Putamen (tissue), 1 donor: ENCODE data around the gene ERVK3-1.
A peak's percentile ranks its signal among the peaks of the same experiment; 100 is the strongest.
"Not testable (repeated sequence)": the region's sequence is repeated elsewhere in the genome, so short reads cannot be mapped to it uniquely, and the experiment has no call there.

ENCODE experiments used
- DNase-seq: peaks from one replicate; pipeline ENCODE4 v3.0.0-alpha.2; 2016; ENCODE audit warnings: low spot score

The ERVK3-1 gene

DNA sequence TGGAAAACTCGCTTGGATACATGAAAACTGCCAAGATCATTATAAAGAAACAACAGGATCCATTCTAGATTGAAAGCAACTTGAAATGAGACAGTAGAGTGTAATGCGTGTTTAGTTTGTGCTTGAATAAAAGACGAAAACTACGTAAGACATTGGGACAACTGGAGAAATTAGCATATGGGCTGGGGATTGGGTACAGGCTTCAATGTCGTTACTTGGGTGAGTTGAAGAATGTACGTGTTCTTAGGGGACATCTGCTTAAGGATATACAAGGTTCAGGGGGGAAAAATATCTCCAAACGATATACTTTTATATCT, 471 bp upstream of the ERVK3-1 start:
- DNase-seq = no peak

DNA sequence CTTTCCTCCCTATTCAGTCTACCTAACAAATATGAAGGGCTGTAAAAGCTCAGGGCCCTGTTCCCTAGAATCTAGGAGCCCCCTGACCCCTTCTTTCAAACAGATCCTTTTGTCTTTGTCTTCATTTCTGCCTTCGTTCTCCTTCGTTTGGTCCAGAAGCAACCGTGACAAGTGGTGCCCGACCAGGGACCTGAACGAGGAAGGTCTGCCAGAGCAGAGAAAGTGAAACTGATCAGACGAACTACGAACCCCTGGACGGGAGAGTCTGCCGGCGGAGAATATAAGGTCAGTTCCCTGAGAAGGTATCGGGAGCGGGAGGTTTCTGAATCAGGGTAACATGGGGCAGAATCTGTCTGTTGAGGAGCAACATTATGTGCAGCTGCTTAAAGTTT, 751 bp downstream of the ERVK3-1 start:
- DNase-seq = no peak

DNA sequence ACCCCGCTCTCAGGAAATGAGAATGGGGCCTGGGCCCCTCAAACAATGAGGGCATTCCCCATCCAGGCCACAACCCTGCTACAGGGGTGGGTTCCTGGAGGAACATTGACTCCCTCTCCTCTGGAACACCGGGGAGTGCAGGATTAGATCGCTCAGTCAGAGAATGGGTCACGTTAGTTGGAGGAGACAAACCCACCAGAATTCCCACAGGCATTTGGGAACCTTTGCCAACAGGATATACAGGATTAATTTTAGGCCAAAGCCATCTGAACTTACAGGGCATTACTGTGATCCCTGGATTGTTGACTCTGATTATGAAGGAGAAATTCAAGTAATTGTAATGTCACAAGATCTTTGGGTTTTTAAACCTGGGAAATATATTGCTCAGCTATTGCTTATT, 2.6 kb downstream of the ERVK3-1 start:
- no peak for DNase-seq

DNA sequence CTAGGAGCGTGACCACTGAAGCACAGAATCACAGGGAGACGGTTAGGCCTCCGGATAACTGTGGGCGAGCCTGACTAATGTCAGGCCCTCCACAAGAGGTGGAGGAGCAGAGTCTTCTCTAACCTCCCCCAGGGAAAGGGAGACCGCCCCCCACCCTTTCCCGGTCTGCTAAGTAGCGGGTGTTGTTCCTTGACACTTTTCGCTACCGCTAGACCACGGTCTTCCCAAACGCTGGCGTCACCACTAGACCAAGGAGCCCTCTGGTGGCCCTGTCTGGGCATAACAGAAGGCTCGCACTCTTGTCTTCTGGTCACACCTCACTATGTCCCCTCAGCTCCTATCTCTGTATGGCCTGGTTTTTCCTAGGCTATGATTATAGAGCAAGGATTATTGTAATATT, 5.5 kb downstream of the ERVK3-1 start:
- DNase-seq = not testable (repeated sequence)

DNA sequence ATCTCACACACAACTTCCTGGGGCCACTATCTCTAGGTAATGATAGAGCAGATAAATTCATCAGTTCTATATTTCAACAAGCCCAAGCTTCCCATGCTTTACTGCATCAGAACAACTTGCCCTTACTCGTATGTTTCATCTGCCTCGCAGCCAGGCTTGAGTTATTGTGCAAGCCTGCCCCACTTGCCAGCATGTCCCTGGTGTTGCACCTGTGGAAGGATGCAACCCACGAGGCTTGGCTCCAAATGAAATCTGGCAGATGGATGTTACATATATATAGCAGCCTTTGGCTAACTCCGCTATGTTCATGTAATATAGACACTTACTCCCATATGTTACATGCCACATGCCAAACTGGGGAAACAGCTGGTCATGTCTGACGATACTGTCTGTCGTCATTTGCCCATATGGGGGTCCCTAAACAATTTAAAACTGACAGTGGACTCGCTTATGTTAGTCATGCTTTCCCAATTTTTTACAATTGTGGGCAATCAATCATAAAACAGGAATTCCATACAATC, 6.2 kb downstream of the ERVK3-1 start:
- DNase-seq = no peak

DNA sequence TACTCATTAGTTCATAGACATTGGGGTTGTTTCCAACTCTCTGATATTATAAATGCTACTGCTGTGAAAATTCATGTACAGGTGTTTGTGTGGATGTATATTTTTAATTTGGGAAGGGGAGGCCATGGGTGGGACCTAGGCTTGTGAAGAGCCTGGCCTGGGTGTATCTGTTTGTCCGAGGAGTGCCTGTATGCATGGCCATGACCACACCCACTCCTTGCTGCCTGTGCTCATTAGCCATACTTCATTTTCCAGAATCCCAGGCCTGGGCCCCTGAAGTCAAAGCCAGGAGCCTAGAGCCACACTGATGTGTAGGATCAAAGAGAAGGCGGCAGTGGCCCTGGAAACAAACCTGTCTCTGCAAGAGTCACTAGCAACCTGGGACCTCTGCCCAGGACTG, 10.4 kb downstream of the ERVK3-1 start:
- DNase-seq = no peak

DNA sequence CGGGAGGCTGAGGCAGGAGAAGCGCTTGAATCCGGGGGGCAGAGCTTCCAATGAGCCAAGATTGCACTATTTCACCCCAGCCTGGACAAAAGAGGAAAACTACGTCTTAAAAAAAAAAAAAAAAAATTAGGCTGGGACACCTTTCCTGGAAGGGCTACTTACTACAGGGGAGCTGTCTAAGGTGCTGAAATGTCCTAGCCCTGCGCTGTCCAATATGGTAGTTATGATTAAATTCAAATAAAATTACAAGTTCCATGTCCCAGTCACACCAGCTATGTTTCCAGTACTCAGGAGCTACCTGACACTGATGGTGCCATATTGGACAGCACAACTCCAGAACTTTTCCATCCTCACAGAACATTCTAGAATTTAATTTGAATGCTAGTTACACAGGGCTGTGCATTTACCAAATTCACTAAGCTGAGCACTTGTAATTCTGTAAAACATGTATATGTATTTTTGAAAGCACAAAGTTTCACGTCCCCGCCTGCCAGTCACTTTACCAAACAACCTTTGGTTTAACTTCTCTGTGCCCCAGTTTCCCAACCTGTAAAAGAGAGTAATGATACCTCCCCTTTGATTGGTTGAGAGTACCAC, 12.4 kb downstream of the ERVK3-1 start:
- no peak for DNase-seq

DNA sequence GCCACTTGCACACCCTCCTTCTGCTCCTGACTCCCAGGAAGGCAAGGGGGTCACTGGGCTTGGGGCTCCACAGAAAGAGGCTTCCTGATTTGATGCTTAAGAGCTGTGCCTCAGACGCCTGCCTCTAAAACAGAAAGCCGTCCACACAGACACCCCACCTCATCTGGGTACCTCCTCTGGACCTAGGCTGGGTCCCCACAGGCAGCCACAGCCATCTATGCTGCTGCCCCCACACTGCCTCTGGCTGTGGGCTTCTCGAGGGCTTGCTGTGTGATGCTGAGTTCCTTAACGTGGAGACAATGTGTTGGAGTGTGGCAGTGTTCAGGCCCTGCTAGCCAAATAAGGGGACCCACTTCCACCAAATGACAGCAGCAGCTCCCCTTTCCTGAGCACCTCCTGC, 13.1 kb downstream of the ERVK3-1 start:
- no peak for DNase-seq

DNA sequence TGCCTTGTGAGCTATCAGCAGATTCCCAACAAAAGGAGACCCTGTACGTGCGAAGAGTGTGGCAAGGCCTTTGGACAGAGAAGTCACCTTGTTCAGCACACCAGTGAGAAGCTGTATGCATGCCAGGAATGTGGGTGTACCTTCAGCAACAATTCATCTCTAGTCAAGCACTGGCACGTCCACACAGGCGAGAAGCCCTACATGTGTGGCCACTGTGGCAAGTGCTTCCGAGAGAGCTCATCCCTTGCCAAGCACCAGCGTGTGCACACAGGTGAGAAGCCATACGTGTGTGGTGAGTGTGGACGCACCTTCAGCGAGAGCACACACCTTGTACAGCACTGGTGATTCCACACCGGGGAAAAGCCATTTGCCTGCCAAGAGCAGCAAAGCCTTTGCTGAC, 14.1 kb downstream of the ERVK3-1 start:
- no peak for DNase-seq

DNA sequence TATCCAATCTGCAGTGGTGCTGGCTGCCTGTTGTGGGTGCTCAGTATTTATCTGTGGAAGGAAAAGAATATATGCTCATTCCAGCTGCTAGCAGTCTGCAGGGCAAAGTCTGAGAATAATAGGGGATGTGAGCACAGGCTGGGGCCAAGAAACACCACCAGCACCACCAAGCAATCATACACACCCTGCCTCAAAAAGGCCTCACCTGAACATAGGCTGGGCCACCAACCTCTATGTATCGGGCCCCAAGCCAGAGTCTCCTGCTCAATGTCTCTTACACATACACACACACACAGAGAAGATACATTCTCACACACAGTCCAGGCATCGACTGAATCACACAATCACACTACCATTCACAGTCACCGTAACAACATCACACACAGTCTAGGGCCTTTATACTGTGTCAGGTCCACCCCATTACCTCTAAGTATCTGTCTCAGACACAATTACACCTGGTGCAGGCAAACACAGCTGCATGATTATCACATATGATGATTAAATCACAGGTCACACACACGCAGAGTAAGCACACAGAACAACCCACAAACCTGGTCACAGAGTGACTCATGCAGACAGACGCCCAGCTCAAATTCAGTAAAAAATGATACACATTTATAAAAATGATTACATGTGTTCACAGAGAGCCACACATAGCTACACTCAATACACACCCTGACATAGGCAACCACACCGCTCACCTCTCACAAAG, 20.3 kb downstream of the ERVK3-1 start:
- DNase-seq = no peak

DNA sequence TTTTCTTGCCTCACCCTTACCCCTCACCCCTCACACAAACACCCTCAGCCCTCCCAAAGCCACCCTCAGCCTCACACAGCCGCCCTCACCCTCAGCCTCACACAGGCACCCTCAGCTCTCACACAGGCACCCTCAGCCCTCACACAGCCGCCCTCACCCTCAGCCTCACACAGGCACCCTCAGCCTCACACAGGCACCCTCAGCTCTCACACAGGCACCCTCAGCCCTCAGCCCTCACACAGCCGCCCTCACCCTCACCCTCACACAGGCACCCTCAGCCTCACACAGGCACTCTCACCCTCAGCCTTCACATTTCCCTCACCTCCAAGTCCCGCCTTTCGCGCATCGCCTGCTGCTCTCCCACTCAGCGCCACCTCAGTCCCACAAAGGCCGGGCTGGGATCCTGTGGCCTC, 21.3 kb downstream of the ERVK3-1 start:
- DNase-seq = no peak

DNA sequence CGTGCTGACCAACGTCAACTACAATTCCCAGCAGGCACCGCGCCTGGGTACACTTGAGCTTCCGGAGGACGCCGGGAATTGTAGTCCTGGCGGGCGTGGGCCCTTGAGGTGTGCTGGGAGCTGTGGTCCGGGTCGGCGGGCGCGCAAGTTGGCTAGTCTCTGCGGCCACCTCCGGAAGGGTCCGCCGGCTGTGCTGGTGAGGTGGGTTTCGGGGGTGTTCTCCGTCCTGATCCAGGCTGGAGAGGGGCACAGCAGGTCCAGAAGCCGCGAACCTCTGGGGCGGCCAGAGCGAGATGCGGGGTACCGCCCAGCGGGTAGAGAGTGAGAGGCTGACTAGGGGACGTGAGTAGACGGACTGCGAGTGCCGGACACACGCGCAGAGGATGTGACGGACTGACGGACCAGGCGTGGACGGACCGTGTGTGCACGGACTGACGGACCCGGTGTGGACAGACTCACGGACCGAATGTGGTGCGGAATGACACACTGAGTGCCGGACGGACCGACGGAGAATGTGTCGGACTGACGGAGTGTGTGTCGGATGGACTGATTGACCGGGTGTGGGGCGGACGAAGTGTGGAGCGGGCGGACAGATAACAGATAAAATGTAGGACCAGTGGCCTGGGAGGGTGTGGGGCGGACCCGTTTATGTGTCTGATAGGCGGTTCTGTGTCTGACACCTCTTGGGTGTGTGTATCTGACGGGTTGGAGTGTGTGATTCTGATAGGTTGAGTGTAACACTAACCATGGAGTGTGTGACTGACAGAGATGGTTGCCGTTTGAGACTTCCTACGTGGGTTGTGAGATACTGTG, 21.9 kb downstream of the ERVK3-1 start, which contains the start of gene ZSCAN22:
ZSCAN22 (plus strand) TSS at position 81 of the 813 bp plus-strand sequence. CDS start 7,809 bp downstream, outside the sequence.
- DNase-seq = peak; percentile 98

DNA sequence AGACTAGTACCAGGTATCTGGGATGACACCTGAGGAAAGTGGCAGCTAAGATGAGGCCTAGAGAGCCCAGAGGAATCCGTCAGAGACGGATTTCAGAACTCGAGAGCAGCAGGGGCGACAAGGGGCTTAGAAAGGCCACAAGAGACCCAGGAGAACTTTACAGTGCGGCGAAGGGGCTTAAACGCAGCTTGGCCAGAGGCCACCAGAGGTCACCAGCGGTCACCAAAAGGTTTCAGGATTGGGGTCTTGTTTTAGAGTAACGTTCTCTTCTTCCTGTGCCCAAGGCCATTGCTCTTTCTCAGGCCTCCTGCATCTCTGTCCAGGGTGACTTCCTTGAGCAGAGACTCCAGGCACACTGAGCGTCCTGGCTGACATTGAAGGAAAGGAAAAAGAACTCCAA, 23.8 kb downstream of the ERVK3-1 start:
- no peak for DNase-seq

DNA sequence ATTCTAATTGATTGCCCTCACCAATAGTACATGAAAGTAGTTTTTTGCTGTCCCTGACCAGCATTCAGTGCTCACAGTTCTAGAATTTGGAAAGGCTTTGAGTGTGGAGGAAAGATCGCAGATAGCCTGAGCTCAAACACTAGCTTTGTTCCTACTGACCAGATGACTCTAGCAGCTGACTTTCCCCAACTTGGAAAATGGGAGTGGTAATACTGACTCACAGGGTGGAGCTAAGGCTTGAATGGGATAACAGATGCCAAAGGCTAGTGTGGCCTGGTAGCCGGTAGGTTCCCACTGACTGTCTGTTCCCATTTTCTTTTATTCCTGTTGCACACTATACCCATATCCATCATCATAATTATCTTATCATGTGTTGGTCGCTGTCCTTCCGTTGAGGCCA, 25.3 kb downstream of the ERVK3-1 start:
- DNase-seq = peak; percentile 89

DNA sequence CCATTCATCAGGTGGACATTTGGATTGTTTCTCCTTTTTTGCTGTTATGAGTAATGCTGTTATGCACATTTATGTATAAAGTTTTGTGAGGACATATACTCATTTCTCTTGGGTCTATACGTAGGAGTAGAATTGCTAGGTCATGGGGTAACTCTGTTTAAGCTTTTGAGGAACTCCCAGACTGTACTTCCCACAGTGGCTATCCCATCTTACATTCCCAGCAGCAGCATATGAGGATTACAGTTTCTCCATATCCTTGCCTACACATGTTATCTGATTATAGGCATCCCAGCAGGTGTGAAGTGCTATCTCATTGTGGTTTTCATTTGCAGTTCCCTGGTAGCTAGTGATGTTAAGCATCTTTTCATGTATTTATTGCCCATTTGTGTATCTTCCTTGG, 27.5 kb downstream of the ERVK3-1 start:
- no peak for DNase-seq

DNA sequence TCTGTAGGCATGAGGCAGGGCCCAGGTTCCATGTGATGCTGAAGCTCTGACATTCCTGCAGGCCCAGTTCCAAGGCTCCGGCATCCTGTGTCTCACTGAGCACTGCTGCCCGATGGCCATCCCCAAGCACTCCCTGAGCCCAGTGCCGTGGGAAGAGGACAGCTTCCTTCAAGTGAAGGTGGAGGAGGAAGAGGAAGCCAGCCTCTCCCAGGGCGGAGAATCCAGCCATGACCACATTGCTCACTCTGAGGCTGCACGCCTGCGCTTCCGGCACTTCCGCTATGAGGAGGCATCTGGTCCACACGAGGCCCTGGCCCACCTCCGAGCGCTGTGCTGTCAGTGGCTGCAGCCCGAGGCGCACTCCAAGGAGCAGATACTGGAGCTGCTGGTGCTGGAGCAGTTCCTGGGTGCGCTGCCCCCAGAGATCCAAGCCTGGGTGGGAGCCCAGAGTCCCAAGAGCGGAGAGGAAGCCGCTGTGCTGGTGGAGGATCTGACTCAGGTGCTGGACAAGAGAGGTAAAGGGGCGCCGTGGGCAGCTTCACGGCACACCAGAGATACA, 29.6 kb downstream of the ERVK3-1 start:
- DNase-seq = no peak

DNA sequence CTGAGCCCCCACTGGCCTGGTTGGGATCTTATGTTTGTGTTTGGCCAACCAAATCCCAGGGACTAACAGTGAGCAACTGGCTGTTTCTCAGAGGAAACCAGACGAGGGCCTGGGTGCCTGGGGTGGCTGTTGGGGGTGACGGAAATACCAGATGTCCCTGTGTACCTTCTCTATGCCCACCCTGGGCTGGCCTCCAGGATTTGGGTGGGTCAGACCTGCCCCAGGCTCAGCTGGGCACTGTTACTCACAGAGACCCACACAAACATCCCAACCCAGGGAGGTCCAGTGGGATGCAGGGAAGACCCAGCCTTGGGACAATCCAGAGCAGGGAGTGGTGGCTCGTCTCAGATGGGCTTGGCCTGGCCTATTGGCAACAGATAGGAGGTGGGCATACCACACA, 30.5 kb downstream of the ERVK3-1 start:
- no peak for DNase-seq

DNA sequence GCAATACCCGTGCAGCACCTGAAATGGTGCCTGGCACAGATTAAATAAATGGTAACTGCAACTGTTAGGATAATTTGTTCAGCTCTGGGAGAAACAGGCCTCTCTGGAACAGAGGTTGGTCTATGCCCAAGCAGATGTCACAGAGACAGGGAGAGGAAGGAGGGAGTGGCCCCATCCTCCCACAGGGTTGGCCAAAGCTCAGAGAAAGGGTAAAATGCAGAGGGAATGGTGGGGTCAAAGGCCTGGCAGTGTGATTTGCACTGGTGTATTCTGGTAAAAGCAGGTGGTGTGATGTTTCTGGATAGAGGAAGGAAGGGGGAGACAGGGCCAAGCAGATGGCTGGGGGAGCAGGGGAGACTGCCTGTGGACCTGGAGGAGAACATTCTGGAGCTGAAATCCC, 31.0 kb downstream of the ERVK3-1 start:
- no peak for DNase-seq

DNA sequence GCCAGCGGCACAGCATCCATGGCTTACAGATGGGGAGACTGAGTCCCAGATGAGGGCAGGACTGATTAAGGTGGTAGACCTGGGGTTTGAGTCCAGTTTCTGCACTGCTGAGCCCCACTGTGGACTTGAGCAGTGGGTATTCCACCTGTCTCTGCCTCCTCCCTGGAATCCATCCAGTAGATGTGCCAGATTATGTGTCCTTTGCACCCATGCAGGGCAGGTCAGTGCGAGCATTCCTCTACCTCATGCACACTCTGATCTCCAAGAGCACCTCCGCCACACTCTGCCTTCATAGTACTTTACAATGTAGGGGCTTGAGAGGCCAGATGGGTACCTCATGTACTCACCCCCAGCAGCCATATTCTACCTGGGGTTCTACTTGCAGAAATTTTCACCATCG, 31.6 kb downstream of the ERVK3-1 start:
- no peak for DNase-seq

DNA sequence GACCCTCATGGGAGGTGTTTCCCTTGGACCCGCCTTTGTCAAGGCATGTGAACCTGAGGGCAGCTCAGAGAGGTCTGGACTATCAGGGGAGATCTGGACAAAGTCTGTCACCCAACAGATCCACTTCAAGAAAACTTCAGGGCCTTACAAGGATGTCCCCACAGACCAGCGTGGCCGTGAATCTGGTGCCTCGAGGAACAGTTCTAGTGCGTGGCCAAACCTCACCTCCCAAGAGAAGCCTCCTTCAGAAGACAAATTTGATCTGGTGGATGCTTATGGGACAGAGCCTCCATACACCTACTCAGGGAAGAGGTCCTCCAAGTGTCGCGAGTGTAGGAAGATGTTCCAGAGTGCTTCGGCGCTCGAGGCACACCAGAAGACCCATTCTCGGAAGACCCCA, 33.2 kb downstream of the ERVK3-1 start:
- no peak for DNase-seq

DNA sequence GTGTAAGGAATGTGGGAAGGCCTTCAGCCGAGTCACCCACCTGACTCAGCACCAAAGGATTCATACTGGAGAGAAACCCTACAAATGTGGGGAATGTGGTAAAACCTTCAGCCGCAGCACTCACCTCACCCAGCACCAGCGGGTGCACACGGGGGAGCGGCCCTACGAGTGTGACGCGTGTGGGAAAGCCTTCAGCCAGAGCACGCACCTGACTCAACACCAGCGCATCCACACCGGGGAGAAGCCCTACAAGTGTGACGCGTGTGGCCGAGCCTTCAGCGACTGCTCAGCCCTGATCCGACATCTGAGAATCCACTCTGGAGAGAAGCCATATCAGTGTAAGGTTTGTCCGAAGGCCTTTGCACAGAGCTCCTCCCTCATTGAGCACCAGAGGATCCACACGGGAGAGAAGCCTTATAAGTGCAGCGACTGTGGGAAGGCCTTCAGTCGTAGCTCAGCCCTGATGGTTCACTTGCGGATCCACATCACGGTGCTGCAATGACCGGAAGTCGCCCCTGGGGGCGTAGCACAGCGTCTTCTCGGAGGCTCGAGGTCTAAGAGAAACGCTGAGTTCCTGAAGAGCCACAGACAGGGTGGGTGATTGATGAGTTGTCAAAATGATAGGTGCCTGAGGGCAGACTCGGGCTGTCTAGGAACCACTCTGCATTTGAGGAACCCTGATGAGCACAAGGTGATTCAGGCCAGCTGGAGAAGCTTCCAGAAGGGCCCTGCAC, 33.8 kb downstream of the ERVK3-1 start:
- DNase-seq = no peak

DNA sequence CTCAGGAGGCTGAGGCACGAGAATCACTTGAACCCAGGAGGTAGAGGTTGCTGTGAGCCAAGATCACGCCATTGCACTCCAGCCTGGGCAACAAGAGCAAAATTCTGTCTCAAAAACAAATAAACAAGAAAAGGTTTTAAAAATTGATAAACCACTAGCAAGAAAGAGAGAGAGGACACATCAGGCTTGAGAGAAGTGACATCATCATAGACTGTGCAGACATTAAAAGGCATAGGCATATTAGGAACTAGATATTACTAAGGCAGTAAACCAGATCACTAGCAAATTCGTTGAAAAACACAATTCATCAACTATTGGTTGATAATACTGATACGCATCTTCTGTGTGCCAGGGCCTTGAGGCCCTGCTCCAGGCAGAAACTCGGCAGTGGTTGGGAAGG, 40.4 kb downstream of the ERVK3-1 start:
- no peak for DNase-seq
